ENCODE results near the gene C3orf70.

The C3orf70 gene

DNA sequence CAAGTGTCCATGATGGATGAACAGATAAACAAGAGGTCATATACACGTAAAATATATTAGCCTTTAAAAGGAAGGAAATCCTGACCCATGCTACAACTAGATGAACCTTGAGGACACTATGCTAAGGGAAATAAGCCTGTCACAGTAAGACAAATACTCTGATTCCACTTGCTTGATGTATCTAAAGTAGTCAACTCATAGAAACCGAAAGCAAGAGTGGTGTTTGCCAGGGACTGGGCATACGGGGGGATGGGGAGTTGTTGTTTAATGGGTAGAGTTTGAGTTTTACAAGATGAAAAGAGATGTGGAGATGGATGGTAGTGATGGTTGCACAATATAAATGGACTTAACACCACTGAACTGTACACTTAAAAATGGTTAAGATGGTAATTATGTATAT is 65.4 kb downstream of the C3orf70 start:
- DNase-seq (ENCODE audit: low read depth in 2 of 2) = no peak

DNA sequence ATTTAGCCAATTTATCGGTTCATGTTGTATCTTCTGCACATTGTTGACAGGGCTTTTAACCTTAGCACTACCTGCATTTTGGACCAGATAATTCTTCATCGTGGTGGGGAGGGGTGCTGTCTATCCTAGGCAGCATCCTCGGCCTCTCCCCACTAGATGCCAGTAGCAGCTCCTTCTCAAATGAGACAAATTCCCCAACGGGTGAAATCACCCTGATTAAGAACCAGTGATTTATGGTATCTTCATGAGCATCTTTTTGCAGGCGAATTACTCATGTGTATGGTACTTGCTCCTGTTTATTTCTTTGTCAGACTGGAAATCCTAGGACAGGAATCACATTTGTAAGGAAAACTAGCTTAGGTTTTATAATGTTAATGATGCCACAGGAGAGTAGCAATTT is 68.0 kb downstream of the C3orf70 start:
- DNase-seq (ENCODE audit: low read depth in 2 of 2) = no peak

DNA sequence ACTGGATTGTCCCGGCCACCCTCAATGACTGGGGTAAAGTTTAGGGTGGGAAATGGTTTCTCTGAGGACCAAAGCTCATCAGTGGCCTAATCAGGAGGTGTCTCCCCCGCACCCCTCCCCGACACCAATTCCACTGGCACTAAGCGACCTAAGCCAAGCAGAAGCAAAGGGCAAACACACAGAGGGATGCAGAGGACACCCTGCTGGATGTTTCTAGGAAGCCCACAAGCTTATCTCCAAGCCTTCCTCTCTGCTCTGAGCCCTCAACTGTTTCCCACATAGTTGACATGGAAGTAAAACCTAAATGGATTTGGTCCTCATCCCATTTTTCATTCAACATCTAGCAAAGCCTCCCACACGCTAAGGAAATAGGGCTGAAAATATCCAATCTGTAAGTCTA is 68.5 kb downstream of the C3orf70 start:
- DNase-seq (ENCODE audit: low read depth in 2 of 2) = no peak

DNA sequence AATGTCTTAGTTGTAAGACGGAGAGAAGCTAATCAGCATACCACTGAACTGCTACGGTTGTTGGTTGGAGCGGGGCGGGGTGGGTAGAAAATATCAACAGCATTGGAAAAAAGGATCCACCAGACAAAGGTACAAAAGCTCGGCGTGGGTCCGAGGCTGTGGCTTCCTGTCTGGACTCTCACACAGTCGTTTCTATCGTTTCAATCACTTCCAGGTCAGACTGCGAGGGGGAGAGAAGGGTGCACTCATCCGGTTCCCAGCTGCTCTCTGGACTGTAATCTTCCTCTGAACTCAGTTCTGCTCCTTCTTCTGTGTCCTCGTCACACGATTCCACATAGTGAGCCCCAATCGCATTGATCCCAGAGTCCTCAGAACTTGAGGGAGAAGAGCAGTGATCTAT is 70.0 kb downstream of the C3orf70 start:
- DNase-seq (ENCODE audit: low read depth in 2 of 2) = no peak

DNA sequence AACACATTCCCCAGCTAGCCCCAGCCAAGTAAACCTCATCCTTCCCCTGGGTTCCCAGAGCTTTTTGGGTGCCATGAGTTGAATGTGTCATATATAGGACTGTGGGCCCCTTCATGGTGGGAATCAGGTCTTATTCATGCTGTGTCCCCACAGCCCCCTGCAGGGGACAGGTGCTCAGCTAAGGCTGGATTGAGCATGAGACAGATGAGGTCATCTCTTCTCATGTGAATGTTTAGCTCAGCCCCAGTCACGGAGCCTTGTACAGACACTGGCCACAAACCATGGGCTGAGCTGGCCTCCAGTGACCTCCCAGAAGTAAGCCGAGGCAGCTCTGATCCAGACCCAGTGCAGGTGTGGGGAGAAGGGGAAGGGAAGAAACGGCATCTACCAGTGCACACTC is 70.7 kb downstream of the C3orf70 start:
- no peak for DNase-seq (ENCODE audit: low read depth in 2 of 2)

DNA sequence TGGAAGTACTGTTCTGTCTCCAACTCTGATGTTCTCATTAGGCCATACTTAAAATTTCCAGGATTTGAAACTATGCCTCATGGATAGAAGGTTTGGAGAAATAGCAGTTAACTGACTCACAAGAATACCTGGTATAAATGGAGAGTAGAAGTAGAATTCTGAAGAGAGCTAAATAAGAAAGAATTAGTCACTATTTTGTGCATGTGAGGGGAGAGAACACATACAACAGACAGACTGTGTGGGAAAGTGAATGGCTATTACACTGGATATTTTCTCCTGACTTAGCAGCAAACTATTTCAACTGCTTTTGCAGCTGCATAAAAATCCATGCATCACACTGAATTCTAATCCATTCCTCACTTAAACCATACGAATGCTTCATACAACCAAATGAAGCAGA is 71.3 kb downstream of the C3orf70 start:
- no peak for DNase-seq (ENCODE audit: low read depth in 2 of 2)

DNA sequence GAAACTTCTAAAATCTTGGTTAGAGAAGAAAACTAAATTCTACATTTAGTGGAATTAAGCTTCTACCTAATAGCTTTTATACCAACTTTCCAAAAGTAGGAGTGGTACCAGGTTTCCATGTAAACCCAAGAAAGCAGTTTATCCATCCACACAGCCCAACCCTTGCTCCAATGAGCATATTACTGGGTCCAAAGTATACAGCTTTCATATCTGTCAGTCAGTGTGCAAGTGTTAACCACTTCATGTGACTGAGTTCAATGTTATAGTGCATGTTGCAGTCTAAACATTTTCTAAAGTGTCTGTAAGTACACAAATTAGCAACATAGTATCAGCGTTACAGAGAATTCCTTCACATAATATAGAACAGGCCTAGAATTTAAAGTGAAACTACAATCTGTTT is 73.2 kb downstream of the C3orf70 start:
- DNase-seq (ENCODE audit: low read depth in 2 of 2) = no peak

DNA sequence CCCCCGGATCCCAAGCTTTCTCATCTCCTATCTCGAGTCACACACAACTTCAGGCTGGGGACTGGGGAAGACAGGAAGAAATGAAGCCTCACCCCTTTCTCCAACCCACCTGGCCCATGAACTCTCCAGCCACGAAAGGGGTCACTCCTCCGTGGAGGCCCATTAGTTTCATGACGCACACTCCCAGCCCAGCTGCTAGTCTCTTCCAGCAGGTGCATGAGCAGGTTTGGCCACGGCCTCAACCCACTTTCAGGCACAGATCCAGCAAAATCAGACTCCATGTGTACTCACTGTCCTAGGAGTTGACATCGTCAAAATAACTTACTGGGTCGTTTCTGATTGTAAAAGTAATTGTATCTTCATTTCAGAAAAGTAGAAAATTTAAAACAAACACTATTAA is 76.6 kb downstream of the C3orf70 start:
- DNase-seq (ENCODE audit: low read depth in 2 of 2) = no peak

DNA sequence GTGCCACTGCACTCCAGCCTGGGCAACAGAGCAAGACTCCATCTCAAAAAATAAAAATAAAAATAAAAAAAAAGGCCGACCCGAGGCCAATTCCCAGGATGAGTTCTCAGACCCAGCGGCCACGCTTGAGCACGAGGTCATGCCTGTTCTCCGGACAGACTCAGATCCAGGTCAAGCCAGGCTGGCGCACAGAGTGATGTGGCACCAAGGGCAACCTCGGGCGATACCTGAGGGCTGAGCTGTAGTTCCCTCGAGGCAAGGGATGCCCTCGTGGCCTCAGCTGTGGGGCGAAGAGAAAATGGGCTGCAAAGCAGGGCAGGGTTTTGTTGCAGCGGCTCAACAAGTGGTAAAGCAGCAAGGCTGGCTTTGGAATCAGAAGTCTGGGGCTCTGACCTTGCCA is 77.3 kb downstream of the C3orf70 start:
- DNase-seq (ENCODE audit: low read depth in 2 of 2) = no peak

DNA sequence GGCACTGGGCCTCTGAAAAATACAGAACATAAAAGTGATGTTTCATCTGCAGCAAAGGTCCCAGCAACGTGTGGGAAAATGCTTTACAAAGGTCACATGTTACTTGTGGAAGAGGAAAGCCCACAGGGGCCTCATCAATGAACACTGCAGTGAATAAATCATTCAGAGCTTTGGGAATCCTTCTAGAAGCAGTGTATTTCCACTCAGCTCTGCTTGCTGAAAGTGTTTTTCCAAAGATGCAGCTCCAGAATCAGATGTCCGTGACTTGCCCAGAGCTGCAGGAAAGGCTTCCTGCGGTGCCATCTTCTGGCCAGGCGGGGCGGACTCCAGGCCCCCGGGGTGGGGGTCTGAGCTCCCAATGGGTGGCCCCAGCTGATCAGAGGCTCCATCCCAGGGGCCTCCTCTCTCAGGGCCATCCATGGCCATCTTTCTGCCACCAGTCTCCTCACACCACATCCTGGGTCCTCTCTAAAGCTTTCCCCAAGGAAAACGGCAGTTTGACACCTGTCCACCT is 81.5 kb downstream of the C3orf70 start:
- DNase-seq (ENCODE audit: low read depth in 2 of 2) = no peak

DNA sequence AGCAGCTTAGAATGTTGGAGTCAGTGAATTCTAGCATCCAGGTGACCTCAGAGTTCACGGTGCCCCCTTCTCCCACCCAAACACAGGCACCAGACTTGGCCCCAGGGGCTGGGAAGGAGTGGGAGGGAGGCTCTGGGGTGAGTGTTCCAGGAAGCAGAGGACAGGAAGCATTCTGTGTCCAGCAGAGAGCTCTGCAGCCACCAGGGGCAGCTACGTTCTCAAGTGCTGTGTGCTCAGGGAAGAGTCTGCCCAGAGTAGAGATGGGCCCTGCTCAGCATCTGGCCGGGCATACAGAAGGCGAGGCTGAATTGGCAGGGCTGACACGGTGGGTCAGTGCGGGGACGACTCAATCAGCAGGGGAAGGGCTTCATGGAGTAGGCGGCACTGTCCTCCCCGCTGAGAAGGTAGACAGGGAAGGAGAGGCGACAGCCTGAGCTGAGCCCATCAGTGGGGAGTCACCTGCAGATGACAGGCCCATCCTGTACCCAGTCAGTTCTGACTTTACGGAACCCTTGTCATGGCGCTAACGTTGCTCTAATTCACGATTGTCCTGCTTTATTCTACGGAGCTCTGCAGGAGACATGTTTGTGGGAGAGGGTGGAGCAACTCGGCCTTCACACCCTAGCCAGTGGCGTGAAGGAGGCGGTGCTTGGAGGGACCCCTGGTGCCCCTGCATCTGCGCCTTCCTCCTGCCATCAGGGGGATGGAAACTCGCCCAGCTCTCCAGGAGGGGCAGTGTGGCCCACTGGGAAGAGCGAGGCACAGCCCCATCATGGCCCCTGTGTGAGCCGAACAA is 82.2 kb downstream of the C3orf70 start:
- no peak for DNase-seq (ENCODE audit: low read depth in 2 of 2)

DNA sequence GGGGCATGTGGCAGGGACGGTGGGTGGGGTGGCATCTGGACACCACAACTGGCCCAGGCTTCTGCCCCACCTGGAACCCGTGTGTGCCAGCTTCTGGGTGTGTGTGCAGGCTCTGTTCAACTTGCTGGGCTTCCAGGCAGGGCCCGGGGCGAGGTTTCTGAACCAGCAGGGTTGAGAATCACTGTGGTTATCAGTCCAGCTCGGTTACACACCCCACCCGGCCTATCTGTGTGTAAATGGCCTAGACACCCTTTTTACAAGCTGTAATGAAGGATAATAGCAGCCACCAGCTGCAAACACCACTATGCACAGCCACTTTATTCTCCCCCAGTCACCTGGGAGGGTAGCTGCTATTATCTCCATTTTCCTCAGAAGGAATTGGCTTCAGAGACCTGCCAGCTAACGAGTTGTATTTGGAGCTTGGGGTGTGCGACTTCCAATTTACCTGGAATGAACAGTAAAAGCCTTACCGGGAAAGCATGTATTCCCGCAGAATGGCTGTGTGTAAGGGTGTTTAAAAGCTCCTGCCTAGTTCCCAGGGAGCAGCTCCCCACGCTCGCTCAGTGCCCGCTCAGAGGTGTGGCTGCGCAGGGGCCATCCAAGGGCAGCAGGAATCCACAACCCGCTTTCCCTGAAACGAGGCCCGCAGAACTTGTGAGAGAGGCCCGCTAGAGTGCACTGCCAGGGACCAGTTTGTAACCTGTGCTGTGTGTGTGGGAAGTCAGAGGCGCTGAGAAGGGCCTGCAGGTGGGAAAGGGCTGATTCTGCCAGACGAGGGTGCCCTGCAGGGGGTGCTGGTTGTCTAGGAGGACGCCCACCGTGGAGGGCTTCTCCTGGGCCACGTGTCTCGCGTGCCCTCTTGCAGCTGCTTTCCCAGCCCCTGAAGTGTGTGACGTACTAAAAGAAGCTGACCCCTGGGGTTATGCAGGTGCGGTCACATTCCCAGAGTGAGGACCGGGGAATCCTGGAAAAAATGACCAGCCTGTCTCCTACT is 83.5 kb downstream of the C3orf70 start:
- no peak for DNase-seq (ENCODE audit: low read depth in 2 of 2)

DNA sequence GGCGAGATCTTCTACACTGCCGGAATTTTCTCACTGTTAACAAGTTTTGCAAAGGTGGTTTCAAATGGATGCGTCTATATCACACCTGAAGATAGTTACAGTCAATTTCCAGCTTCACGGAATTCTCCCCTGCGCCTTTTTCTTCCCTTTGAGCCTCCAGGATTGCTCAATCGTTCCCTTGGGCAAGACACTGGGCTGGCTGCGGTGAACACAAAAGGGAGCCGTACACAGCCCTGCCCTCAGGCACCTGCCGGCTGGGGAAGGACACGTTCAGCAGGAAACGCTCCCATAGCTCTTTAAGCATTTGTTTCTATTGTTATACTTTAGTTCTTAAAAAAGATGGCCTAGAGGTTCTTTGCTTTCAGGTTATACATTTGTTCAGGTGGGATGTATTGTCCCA is 85.7 kb downstream of the C3orf70 start:
- no peak for DNase-seq (ENCODE audit: low read depth in 2 of 2)

DNA sequence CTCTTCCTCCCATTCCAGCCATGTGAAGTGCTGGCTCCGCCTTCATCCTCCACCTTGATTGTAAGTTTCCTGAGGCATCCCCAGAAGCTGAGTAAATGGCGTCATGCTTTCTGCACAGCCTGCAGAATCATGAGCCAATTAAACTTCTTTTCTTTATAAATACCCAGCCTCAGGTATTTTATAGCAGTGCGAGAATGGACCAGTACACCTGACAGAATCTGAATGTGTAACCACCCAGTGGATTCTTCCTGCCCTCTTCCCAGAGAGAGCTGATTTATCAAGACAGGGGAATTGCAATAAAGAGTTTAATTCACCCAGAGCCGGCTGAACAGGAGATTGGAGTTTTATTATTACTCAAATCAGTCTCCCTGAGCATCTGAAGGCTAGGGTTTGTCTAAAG is 86.6 kb downstream of the C3orf70 start:
- no peak for DNase-seq (ENCODE audit: low read depth in 2 of 2)

DNA sequence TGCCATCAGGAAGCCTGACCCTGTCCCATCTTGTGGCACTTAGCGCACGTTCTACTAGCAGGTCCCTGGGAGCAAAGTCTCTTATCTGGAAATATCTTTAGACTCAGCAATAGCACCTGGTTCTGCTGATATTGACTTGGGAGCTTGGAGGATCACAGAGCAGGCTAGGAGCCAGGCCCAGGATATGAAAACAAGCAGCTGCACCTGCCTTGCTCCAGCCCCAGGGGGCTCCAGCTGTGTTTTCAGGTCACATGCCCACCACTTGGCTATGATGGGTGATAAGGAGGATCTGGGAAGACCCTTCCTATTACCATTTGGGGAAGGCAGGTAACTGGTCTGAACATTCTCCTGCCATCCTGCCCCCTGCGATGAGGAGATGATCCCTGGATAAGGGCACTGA is 87.8 kb downstream of the C3orf70 start:
- DNase-seq (ENCODE audit: low read depth in 2 of 2) = no peak

DNA sequence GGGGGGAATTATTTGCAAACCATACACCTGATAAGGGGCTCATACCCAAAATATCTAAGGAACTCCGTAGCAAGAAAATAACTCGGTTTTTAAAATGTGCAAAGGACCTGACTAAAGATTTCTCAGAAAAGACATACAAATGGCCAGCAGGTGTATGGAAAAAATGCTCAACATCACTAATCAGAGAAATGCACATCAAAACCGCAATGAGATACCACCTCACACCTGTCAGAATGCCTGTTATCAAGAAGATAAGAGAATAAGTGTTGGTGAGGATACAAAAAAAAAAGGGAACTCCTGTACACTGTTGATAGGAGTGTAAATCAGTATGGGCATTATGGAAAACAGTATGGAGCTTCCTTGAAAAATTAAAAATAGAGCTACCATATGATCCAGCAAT is 89.4 kb downstream of the C3orf70 start:
- no peak for DNase-seq (ENCODE audit: low read depth in 2 of 2)

DNA sequence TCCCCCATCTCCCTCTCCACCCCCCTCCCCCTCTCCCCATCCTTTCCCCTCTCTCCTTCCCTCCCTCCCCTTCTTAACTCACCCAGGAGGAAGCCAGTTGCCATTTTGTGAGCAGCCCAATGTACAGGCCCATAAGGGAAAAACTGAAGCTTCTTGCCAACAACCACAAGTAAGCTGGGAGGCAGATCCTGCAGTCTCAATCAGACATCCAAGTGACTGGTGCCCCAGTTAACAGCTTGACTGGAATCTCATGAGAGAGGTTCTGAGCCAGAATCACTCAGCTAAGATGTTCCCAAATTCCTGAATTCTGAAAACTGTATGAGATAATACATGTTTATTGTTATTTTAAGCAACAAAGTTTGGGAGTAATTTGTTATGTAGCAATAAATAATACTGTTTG is 90.7 kb downstream of the C3orf70 start:
- DNase-seq (ENCODE audit: low read depth in 2 of 2) = no peak

DNA sequence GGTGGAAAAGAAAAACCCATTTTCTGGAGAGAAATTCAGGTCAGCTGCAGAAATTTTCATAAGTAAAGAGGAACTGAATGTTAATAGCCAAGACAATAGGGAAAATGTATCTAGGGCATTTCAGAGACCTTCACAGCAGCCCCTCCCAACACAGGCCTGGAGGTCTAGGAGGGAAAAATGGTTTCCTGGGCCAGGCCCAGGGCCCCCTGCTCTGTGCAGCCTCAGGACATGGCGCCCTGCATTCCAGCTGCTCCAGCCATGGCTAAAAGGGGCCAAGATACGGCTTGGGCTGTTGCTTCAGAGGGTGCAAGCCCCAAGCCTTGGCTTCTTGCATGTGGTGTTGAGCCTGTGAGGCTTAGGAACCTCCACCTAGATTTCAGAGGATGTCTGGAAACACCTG is 92.2 kb downstream of the C3orf70 start:
- DNase-seq (ENCODE audit: low read depth in 2 of 2) = no peak

DNA sequence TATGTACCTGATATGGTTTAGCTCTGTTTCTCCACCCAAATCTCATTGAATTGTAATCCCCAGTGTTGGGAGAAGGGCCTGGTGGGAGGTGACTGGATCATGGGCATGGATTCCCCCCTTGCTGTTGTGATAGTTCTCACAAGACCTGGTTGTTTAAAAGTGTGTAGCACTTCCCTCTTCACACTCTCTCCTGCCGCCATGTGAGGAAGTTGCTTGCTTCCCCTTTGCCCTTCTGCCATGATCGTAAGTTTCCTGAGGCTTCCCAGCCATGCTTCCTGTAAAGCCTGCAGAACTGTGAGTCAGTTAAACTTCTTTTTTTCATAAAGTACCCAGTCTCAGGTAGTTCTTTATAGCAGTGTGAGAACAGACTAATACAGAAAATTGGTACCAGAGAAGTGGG is 93.1 kb downstream of the C3orf70 start:
- no peak for DNase-seq (ENCODE audit: low read depth in 2 of 2)

DNA sequence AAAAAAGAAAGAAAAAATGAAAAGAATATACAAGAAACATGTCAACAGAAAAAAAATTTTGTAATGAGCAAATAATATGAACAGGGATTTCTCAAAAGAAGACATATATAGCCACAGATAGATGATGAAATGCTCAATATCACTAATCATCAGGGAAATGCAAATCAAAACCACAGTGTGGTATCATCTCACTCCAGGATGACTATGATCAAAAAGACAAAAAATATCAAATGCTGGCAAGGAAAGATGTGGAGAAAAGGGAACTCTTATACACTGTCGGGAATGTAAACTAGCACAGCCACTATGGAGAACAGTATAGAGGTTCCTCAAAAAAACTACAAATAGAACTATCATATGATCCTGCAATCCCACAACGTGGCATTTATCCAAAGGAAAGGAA is 94.1 kb downstream of the C3orf70 start:
- DNase-seq (ENCODE audit: low read depth in 2 of 2) = no peak

DNA sequence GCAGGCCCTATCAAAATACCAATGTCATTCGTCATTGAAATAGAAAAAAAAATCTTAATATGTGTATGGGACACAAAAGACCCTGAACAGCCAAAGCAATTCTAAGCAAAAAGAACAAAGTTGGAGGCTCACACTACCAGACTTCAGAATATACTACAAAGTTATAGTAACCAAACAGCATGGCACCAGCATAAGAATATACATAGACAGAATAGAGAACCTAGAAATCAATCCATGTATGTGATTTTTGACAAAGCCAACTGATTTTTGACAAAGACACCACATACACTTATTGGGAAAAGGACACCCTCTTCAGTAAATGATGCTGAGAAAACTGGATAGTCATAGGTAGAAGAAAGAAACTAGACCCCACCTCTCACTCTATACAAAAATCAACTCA is 95.0 kb downstream of the C3orf70 start:
- DNase-seq (ENCODE audit: low read depth in 2 of 2) = no peak

DNA sequence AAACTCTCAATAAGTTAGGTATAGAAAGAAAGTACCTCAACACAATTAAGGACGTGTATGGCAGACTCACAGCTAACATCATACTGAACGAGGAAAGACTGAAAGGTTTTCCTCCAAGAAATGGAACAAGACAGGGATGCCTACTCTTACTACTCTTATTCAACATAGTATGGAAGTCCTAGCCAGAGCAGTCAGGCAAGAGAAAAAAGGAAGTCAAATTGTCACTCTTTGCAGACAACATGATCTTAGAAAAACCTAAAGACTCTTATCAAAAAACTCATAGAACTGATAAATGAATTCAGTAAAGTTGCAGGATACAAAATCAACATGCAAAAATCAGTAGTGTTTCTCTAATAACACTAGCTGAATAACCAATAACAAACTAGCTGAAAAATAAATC is 96.0 kb downstream of the C3orf70 start:
- no peak for DNase-seq (ENCODE audit: low read depth in 2 of 2)

DNA sequence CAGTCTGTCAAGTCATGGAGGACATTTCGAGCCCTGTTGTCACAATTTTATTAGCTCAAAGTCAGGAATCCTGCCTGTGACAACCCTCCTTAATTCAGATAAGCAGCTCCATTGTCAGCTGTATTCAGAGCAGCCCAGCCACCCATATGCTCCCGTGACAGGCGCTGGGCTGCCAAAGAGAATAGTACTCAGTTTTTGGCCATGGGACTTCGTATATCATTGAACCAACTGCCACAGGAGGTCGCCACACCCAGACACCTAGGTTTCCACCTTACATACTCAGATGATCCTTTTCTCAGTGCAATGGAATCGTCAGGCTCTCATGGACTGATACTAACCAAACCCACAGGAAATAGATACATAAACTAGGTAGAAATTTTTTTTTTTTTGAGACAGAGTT is 100.2 kb downstream of the C3orf70 start:
- DNase-seq (ENCODE audit: low read depth in 2 of 2) = no peak
